Bronchial epithelial cell (primary cell): ENCODE data around the gene PIM1. TPM values are rescaled to one million over a fixed set of nuclear protein-coding genes. Genes with fewer than 3 reads are reported as not detected.
A peak's percentile ranks its signal among the peaks of the same experiment; 100 is the strongest.

Source experiments
- DNase-seq: peaks from one replicate; pipeline ENCODE4 v3.0.0-alpha.2; 2010; ENCODE audit warnings: low read depth
- FAIRE-seq: peaks from 2 replicates; lab custom pipeline; 2011; peaks lifted over from hg19 to GRCh38; lab: Jason Lieb, UNC
- H3K27me3 ChIP-seq: 2 replicates; pipeline ENCODE4 v1.5.1; 2011; ENCODE audit warnings: low read length; ENCODE audit not compliant: control insufficient read depth, insufficient read depth
- H3K36me3 ChIP-seq: 2 replicates; pipeline ENCODE4 v1.5.1; 2011; ENCODE audit warnings: low read length; ENCODE audit not compliant: control insufficient read depth, insufficient read depth
- H3K4me3 ChIP-seq: 2 replicates; pipeline ENCODE4 v1.5.1; 2011; ENCODE audit warnings: mild to moderate bottlenecking, low read depth, low read length, control low read depth
- total RNA-seq: library from RNA; depleted of rRNA; stranded (reverse); fragments of >200 nt; gene quantifications from 2 replicates; pipeline ENCODE4 v1.2.1, GENCODE V29; 2014
- TF ChIP-seq, protein P1 (sequence below): IDR thresholded peaks from 2 replicates; pipeline ENCODE4 v1.5.1; 2011; ENCODE audit warnings: mild to moderate bottlenecking, moderate library complexity, low read length, control low read depth, inconsistent platforms; ENCODE audit not compliant: insufficient read depth, severe bottlenecking

The PIM1 gene
- total RNA-seq, 1 donor from 2014 or later, result 29.2 TPM

DNA sequence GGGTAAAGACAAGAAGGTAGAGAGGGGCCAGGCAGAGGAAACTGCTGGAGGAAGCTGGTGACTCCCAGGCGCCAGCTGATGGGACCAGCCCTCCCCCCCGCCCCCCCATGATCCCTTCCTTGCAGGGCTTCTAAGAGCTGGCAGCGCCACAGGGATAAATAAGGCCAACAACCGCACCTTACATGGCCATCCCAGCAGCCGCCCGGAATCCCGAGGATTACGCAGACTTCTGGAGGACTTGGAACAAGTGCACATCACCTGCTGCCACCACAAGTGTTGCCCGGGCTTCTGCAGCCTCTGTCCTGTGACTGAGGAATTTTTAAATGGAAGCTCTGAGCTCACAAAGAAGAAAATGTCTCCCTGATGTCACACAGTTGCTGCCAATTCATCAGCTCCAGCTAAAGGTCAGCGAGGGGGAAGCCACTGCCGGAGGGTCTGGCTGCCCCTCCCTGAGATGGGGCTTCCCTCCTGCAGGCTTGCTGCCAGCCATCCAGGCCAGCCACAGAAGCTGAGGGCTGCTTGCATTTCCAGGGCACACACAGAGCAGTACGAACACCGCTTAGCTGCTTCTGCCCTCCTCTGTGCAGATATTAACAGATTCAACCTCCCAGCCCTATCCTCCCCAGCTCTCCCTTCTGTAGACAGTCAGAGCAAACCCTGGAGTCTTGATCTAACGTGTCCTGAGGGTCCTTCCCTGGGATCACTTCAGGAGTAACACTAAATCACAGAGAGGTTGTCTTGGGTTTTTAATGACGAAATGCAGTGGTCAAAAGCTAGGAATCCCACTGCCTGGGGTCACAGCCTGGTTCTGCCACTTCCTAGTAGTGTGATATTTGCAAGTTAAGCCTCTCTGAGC, 38.6 kb upstream of the PIM1 start:
- DNase-seq (peak; percentile 49), FAIRE-seq (no peak)
- Histone ChIP-seq H3K36me3 (no peaks in the 10 kb centered on the region), H3K27me3 (no peaks in the 10 kb centered on the region), H3K4me3 (no peak overlapping the region)
- TF ChIP-seq, protein P1, sequence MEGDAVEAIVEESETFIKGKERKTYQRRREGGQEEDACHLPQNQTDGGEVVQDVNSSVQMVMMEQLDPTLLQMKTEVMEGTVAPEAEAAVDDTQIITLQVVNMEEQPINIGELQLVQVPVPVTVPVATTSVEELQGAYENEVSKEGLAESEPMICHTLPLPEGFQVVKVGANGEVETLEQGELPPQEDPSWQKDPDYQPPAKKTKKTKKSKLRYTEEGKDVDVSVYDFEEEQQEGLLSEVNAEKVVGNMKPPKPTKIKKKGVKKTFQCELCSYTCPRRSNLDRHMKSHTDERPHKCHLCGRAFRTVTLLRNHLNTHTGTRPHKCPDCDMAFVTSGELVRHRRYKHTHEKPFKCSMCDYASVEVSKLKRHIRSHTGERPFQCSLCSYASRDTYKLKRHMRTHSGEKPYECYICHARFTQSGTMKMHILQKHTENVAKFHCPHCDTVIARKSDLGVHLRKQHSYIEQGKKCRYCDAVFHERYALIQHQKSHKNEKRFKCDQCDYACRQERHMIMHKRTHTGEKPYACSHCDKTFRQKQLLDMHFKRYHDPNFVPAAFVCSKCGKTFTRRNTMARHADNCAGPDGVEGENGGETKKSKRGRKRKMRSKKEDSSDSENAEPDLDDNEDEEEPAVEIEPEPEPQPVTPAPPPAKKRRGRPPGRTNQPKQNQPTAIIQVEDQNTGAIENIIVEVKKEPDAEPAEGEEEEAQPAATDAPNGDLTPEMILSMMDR, result no peak

- Histone ChIP-seq H3K4me3 (no peak overlapping the region), H3K36me3 (no peaks in the 10 kb centered on the region), H3K27me3 (no peaks in the 10 kb centered on the region)
- no peak for FAIRE-seq
- DNase-seq, result no peak
- TF ChIP-seq, protein P1, result no peak
These were observed 38.0 kb upstream of the PIM1 start for GRCh38 chr6:37131960-37132253.

DNA sequence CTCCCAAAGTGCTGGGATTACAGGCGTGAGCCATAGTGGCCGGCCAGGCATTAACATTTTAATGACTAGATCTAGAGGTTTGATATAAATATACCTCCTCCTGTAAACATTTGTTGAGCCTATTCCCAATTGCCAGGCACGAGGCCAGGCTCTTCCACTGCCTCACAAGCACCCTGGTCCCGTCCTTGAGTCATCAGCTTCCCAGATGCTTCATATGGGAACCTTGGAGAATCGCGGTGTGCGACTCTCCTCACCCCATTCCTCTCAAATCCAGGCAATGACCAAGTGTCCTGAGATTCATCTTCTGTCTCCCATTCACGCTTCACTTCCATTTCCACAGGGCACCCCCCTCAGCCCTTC, 35.9 kb upstream of the PIM1 start:
- Histone ChIP-seq H3K36me3 (no peaks in the 10 kb centered on the region), H3K4me3 (no peak overlapping the region), H3K27me3 (no peaks in the 10 kb centered on the region)
- DNase-seq (peak; percentile 80), FAIRE-seq (no peak)
- TF ChIP-seq, protein P1, result no peak

DNA sequence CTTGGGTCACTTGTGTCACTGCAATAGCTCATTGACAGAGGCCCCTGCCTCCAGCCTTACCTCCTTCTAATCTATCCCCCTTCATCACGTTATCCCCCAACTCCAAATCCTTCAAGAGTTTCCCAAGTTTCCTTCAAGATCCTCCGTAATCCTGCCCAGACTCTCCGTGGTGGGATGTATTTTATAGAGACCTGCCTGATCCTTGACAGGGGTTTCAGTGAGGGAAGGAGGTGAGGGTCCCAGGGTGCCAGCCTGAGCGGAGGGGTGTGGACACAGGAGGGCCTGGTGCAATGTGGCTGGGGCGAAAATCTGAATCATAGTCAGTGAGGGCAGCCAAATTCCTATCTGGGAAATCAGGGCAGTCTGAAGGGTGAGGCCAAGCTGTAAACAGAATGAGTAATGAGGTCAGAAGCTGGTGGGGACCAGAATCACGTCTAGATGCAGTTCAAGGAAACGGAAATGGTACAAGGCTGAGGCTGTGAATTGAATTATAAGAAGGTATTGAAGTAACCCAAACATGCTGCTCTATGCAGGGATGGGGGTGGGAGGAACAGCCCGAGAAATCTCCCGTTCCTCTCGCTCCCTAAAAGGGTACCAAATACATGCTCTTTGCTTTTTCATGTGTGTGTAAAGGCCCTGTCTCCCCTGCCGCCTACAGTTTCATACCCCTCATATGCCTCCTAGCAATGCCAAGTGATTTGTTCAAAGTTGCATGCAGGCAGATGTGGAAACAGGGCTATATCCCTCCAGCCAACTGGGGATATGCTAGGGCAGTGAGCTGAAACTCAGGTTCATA, 35.4 kb upstream of the PIM1 start:
- DNase-seq (peak; percentile 99), FAIRE-seq (peak; percentile 77)
- no peak overlapping the region for H3K4me3 ChIP-seq
- TF ChIP-seq, protein P1, result no peak
- H3K27me3 ChIP-seq, result no peaks in the 10 kb centered on the region
- no peaks in the 10 kb centered on the region for H3K36me3 ChIP-seq

DNA sequence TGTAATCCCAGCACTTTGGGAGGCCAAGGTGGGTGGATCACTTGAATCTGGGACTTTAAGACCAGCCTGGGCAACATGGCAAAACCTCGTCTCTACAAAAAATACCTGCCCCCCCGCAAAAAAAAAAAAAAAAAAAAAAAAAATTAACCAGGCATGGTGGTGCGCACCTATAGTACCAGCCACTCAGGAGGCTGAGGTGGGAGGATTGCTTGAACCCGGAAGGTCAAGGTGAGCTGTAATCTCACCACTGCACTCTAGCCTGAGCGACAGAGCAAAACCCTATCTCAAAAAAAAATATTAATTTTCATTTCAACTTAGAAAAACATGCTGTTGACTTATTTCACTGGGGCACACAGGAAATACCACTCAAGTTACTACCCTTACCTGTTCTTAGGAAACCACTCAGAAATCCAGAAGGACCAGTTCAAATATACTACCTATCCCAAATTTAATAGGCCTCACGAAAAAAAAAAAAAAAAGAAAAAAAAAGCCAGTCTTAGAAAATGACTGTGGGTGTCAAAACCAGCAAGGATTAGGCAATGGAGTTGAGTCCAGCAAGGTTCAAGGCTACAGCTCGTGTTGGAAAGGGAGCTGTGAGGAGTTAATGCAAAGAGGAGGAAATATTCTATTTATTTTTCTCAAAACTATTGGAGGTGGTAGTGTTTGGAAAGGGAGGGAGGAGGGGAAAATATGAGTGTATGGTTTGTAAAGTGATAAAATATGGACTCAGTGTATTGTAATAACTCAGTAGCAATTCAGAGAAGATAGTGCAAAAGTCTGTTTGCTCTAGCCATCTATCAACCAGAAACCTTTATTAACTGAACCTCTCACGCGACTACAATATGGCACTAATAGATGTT, 33.9 kb upstream of the PIM1 start:
- peak; percentile 91 for DNase-seq
- no peak for FAIRE-seq
- TF ChIP-seq, protein P1, result no peak
- no peaks in the 10 kb centered on the region for H3K27me3 ChIP-seq
- no peak overlapping the region for H3K4me3 ChIP-seq
- no peaks in the 10 kb centered on the region for H3K36me3 ChIP-seq
